Measurements from ENCODE around the gene ACOX1. TPM values are rescaled to one million over a fixed set of nuclear protein-coding genes. Genes with fewer than 3 reads are reported as not detected.

Gene ACOX1
- total RNA-seq, 1 experiment from 2014 or later = 50.2 TPM

DNA sequence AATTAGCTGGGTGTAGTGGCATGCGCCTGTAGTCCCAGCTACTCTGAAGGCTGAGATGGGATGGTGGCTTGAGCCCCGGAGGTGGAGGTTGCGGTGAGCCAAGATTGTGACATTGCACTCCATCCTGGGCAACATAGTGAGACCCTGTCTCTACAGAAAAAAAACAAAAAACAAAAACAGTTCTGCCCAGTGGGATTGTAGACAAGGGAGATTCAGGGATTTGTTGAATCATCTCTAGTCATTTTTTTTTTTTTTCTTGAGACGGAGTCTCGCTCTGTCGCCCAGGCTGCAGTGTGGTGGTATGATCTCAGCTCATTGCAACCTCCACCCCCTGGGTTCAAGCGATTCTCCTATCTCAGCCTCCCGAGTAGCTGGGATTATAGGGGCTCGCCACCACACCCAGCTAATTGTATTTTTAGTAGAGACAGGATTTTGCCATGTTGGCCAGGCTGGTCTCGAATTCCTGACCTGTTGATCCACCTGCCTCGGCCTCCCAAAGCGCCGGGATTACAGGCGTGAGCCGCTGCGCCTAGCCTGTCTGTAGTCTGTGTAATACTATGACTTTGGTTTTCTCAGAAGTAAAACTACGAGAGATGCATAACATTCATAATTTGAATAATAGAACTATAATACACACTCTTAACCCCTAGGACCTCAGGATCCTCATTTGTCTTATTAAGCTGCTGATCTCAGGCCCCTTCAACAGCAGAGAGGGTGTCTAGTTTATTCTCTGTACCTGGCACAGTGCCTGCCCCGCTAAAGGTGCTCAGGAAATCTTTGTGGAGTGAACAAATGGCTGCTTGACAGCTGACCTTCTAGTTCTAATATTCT lies 1.4 kb upstream of the ACOX1 start:
- Histone ChIP-seq H3K9ac (ENCODE audit: low read length) (peak overlapping the region; percentile 97), H3K4me1 (ENCODE audit: control insufficient read depth in 1 of 2, insufficient read depth in 2 of 2, low read length in 2 of 2) (peaks cover 12 to 32% of the 10 kb centered on the region in 2 experiments), H4K20me1 (ENCODE audit: insufficient read depth) (no peaks in the 10 kb centered on the region), H3K4me2 (ENCODE audit: low read length) (peak overlapping the region; percentile 80), H3K9me2 (ENCODE audit: insufficient read depth) (no peaks in the 10 kb centered on the region), H3K36me3 (ENCODE audit: control insufficient read depth in 1 of 2, insufficient read depth in 2 of 2, low read length in 2 of 2) (no peaks in the 10 kb centered on the region; a peak in 1 of 4 replicates), H3K79me2 (ENCODE audit: insufficient read depth, low read length) (peaks cover 19% of the 10 kb centered on the region; the same call in 1 of the 2 replicates), H3K27me3 (ENCODE audit: insufficient read depth, low read length) (no peaks in the 10 kb centered on the region), H3K4me3 (replicated peaks in 1 of 2; ENCODE audit: low read depth in 1 of 2, low read length in 2 of 2) (peak overlapping the region; percentile 63 to 95), H2AFZ (ENCODE audit: low read depth, low read length, poor library complexity, severe bottlenecking) (no peak overlapping the region), H3K9me3 (ENCODE audit: control insufficient read depth in 1 of 2, insufficient read depth in 1 of 2, low read depth in 1 of 2, low read length in 2 of 2) (no peaks in the 10 kb centered on the region), H3K27ac (ENCODE audit: low read depth, low read length) (peak overlapping the region; percentile 95)
- RAD21 ChIA-PET (ENCODE audit: low non-redundant PET in 1 of 2, low total read pairs in 2 of 2, uncharacterized antibody in 2 of 2, unreplicated experiment in 2 of 2) = interaction anchor here in 1 of 2 experiments (0.7 kb wide), 1 partner anchor 335 kb away, joined by 3 read pairs; no protein-coding TSS in a partner anchor
- BruUV-seq (replicated peaks) = no TSS peak
- POLR2A ChIA-PET = no interaction called here
- TF ChIP-seq POLR2AphosphoS5 (IDR thresholded peaks at IDR 0.05; ENCODE audit: low read depth, low read length) (peak; percentile 21; the same call in 1 of the 2 replicates), JUND (IDR thresholded peaks at IDR 0.05) (no peak)
- ATAC-seq (no peak), DNase-seq (ENCODE audit: low read depth, low spot score) (no peak)
- intact Hi-C loops (cut with micrococcal nuclease) = no loop called here
- CTCF ChIA-PET = interaction anchor here (1.0 kb wide), 1 partner anchor 34 kb away, joined by 3 read pairs; no protein-coding TSS in a partner anchor

DNA sequence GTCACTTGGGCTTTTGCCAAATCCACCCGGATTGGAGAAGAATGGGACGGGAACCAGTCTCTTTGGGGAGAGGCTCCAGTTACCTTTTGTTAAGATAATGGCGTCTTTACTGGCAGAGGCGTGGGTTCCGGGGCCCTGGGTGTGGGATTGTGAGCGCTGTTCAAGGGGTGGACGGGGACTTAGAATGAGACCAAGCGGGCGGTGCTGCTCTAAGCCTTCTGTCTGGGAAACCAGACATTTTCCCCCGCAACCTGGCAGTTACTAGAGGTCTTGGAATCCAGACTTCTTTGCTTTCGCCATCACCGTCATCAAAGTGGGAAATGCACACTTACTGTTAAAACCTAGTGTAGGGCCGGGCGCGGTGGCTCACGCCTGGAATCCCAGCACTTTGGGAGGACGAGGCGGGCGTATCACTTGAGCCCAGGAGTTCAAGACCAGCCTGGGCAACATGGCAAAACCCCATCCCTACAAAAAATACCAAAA lies 780 bp upstream of the ACOX1 start:
- CTCF ChIA-PET = interaction anchor here (1.0 kb wide), 1 partner anchor 34 kb away, joined by 3 read pairs; no protein-coding TSS in a partner anchor

More for the DNA sequence above, 780 bp upstream of the ACOX1 start:
- no peak overlapping the region for H2AFZ ChIP-seq (ENCODE audit: low read depth, low read length, poor library complexity, severe bottlenecking)
- peak overlapping the region; percentile 80 for H3K4me2 ChIP-seq (ENCODE audit: low read length)
- TF ChIP-seq CBX3 (IDR thresholded peaks at IDR 0.05; ENCODE audit: low read depth) (no peak), SP1 (IDR thresholded peaks at IDR 0.05; ENCODE audit: low read depth) (no peak), POLR2A (IDR thresholded peaks at IDR 0.05; ENCODE audit: borderline replicate concordance, extremely low read depth, insufficient read depth, insufficient read length) (peak; percentile 7), SIN3A (IDR thresholded peaks at IDR 0.05; ENCODE audit: low read depth) (no peak), EZH2 (IDR thresholded peaks at IDR 0.05) (no peak), ZFX (IDR thresholded peaks at IDR 0.05) (peak; percentile 72; the same call in 1 of the 2 replicates), ELF1 (IDR thresholded peaks at IDR 0.05; ENCODE audit: borderline replicate concordance, low read depth) (no peak), FOSL1 (IDR thresholded peaks at IDR 0.05; ENCODE audit: low read depth) (no peak), POLR2AphosphoS5 (IDR thresholded peaks at IDR 0.05; ENCODE audit: low read depth, low read length) (no peak), EZH2phosphoT487 (IDR thresholded peaks at IDR 0.05; ENCODE audit: borderline replicate concordance) (no peak), RAD21 (IDR thresholded peaks at IDR 0.05; ENCODE audit: low read depth) (no peak), SRF (IDR thresholded peaks at IDR 0.05; ENCODE audit: low read depth) (no peak)
- TF ChIP-seq, protein P1, sequence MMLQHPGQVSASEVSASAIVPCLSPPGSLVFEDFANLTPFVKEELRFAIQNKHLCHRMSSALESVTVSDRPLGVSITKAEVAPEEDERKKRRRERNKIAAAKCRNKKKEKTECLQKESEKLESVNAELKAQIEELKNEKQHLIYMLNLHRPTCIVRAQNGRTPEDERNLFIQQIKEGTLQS (IDR thresholded peaks at IDR 0.05) = no peak
- TF ChIP-seq, protein P2, sequence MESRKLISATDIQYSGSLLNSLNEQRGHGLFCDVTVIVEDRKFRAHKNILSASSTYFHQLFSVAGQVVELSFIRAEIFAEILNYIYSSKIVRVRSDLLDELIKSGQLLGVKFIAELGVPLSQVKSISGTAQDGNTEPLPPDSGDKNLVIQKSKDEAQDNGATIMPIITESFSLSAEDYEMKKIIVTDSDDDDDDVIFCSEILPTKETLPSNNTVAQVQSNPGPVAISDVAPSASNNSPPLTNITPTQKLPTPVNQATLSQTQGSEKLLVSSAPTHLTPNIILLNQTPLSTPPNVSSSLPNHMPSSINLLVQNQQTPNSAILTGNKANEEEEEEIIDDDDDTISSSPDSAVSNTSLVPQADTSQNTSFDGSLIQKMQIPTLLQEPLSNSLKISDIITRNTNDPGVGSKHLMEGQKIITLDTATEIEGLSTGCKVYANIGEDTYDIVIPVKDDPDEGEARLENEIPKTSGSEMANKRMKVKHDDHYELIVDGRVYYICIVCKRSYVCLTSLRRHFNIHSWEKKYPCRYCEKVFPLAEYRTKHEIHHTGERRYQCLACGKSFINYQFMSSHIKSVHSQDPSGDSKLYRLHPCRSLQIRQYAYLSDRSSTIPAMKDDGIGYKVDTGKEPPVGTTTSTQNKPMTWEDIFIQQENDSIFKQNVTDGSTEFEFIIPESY (IDR thresholded peaks at IDR 0.05; ENCODE audit: extremely low read depth, insufficient replicate concordance, low read length) = no peak
- H3K9me2 ChIP-seq (ENCODE audit: insufficient read depth) = no peaks in the 10 kb centered on the region
- RAD21 ChIA-PET (ENCODE audit: low non-redundant PET in 1 of 2, low total read pairs in 2 of 2, uncharacterized antibody in 2 of 2, unreplicated experiment in 2 of 2) = no interaction called here
- H3K4me3 ChIP-seq (replicated peaks in 1 of 2; ENCODE audit: low read depth in 1 of 2, low read length in 2 of 2) = peak overlapping the region; percentile 63 to 95
- DNase-seq (ENCODE audit: low read depth, low spot score) = no peak
- H3K79me2 ChIP-seq (ENCODE audit: insufficient read depth, low read length) = peaks cover 19% of the 10 kb centered on the region; the same call in 1 of the 2 replicates
- intact Hi-C loops (cut with micrococcal nuclease) = loop anchor here (1.0 kb wide), 2 partner anchors 38 to 74 kb away; partner anchors contain the start of gene FBF1
- POLR2A ChIA-PET = no interaction called here
- no peaks in the 10 kb centered on the region for H4K20me1 ChIP-seq (ENCODE audit: insufficient read depth)
- peak overlapping the region; percentile 95 for H3K27ac ChIP-seq (ENCODE audit: low read depth, low read length)
- no peaks in the 10 kb centered on the region; a peak in 1 of 4 replicates for H3K36me3 ChIP-seq (ENCODE audit: control insufficient read depth in 1 of 2, insufficient read depth in 2 of 2, low read length in 2 of 2)
- ATAC-seq = peak; percentile 31
- H3K9ac ChIP-seq (ENCODE audit: low read length) = peak overlapping the region; percentile 97
- BruUV-seq (replicated peaks) = TSS peak; percentile 88
- H3K4me1 ChIP-seq (ENCODE audit: control insufficient read depth in 1 of 2, insufficient read depth in 2 of 2, low read length in 2 of 2) = peaks cover 12 to 32% of the 10 kb centered on the region in 2 experiments
- H3K27me3 ChIP-seq (ENCODE audit: insufficient read depth, low read length) = no peaks in the 10 kb centered on the region
- no peaks in the 10 kb centered on the region for H3K9me3 ChIP-seq (ENCODE audit: control insufficient read depth in 1 of 2, insufficient read depth in 1 of 2, low read depth in 1 of 2, low read length in 2 of 2)

All from HCT116 (cell line).